Measurements from ENCODE around the gene PRKAG2.
"Not testable (repeated sequence)": the region's sequence is repeated elsewhere in the genome, so short reads cannot be mapped to it uniquely, and the experiment has no call there.

PRKAG2 gene

DNA sequence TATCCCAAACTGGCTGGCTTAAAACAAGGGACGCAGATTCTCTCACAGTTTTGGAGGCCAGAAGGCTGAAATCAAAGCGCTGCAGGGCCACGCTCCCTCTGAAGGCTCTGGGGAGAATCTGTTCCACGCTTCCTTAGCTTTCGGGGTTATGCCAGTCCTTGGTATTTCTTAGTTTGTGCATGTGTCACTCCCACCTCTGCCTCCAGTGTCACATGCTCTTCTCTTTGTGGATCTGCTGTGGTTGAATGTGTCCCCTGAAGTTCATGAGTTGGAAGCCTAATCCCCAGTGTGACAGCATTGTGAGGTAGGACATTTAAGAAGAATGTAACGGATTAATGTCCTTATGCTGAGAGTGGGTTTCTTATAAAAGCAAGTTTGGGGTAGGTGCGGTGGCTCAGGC is 327.8 kb downstream of the PRKAG2 start:
- DNase-seq (ENCODE audit: low read depth) = no peak

DNA sequence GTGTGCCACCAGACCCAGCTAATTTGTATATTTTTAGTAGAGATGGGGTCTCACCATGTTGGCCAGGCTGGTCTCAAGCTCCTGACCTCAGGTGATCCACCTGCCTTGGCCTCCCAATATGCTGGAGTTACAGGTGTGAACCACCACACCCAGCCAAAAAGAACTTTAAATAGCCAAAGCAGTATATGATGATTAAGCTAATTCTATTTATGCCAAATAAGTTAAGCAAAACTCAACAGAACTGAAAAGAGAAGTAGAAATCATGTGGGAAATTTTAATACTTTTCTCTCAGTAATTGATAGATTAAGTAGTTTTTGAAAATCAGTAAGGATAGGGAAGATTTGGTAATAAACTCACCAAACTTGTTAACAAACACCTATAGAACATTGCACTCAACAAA is 332.7 kb downstream of the PRKAG2 start:
- no peak for DNase-seq (ENCODE audit: low read depth)

DNA sequence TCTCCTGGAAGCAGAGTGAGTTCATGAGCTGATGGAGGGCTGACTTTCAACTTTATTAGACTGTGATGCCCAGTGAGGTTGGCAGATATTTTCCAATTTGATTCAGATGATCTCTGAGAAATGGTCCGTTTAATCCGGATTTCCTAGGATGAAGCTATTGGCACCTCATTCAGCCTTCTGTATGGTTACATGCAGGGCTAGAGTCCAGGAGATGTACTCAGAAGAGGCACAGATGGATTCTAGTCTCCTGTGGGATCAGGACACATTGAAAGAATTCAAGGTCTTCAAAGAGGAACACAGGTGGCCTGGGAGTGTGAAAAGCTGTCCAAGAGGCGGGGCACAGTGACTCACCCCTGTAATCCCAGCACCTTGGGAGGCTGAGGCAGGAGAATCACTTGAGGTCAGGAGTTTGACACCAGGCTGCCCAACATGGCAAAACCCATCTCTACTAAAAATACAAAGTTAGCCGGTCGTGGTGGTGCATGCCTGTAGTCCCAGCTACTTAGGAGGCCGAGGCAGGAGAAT is 334.2 kb downstream of the PRKAG2 start:
- no peak for DNase-seq (ENCODE audit: low read depth)

- DNase-seq (ENCODE audit: low read depth) = no peak
Measured at GRCh38 chr7:151541709-151542499, 335.0 kb downstream of the PRKAG2 start.

GRCh38 chr7:151540146-151540545 is 336.8 kb downstream of the PRKAG2 start:
- no peak for DNase-seq (ENCODE audit: low read depth)

- no peak for DNase-seq (ENCODE audit: low read depth)
Measured at GRCh38 chr7:151539088-151539671, 337.7 kb downstream of the PRKAG2 start.

DNA sequence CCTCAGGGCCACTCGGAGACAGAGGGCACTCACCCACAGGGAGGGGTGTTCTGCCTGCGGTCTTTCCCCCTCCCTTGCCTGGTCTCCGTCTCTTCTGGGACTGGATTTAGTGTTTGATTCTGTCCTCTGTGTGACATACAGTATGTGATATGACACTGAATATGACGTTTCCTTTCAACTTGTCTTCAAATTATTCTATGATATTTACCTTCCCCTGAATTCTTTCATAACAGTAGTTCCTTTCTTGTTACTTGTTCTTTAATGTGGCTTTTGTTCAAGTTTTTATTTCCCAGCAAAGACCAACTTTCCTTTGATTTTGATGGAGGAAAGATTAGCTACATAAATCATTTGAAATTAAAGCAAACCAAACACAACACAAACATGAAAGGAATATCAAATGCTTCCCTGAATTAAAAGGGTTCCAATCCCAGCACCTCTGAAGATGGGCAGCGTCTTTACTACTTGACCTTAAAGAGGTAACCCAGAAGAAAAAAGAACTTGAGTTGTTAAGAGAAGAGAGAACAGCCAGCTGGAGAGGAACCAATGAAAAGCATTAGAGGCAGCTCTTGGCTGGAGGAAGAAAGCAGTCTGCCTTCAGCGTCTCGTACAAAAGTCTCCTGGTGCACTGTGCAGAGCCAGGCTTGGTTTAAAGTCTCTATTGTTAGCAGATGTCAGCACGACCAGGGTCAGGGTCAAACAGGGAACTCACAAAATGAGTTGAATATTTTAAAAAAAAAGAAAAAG is 338.9 kb downstream of the PRKAG2 start:
- DNase-seq (ENCODE audit: low read depth) = no peak

- not testable (repeated sequence) for DNase-seq (ENCODE audit: low read depth)
Measured at GRCh38 chr7:151536178-151536577, 340.7 kb downstream of the PRKAG2 start.

DNA sequence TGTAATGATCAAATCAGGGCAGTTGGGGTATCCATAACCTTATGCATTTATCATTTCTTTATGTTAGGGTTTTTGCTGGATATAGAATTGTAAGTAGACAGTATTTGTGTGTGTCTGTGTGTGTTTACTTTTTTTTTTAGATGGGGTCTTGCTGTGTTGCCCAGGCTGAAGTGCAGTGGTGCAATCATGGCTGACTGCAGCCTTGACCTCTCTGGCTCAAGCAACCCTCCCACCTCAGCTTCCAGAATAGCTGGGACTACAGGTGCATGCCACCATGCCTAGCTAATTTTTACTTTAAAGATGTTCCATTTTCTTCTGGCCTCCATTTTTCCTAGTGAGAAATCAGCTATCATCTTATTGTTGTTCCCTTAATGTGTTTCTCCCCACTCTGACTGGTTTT is 347.1 kb downstream of the PRKAG2 start:
- no peak for DNase-seq (ENCODE audit: low read depth)

- DNase-seq (ENCODE audit: low read depth) = no peak
Measured at GRCh38 chr7:151524845-151525244, 352.1 kb downstream of the PRKAG2 start.

- no peak for DNase-seq (ENCODE audit: low read depth)
Measured at GRCh38 chr7:151524331-151524730, 352.6 kb downstream of the PRKAG2 start.

GRCh38 chr7:151520419-151521261 is 356.3 kb downstream of the PRKAG2 start:
- DNase-seq (ENCODE audit: low read depth) = no peak

DNA sequence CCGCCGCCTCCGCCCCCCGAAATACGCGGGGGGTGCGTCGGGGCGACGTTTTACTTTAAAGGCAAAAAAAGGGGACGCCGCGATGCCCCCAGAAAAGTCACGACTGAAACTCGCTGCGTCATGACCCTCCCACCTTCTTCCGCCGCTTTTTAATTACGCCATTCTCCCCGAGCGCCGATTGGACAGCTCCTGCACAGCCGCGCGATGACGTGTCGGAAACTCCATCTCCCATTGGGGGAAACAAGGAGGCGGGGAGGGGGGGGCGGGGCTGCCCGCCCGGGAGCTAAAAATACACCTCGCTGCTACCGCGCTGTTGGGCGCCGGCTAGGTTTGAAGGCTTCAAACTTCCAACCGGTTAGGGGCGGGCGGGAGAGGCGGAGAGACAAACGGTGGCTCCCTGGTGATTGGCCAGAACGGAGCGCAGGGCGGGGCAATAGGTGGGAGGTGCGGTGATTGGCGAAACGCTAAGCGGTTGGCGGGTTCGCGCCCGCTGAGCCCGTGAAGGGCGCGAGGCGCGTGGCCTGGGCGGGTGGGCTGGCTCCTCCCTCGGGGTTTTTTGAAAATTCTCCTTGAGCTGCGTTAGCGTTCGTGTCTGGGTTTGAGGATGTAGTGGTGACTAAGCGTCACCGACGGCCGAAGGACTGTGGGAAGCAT is 357.0 kb downstream of the PRKAG2 start, which contains the start of gene RHEB:
TSS of gene RHEB (minus strand) at position 131 of the 654 bp plus-strand sequence. CDS start 384 bp downstream, outside the sequence.
- DNase-seq (ENCODE audit: low read depth) = peak; percentile 98

GRCh38 chr7:151518947-151519764 is 357.8 kb downstream of the PRKAG2 start:
- DNase-seq (ENCODE audit: low read depth) = not testable (repeated sequence)

GRCh38 chr7:151518105-151518946 is 358.6 kb downstream of the PRKAG2 start:
- DNase-seq (ENCODE audit: low read depth) = peak; percentile 37

DNA sequence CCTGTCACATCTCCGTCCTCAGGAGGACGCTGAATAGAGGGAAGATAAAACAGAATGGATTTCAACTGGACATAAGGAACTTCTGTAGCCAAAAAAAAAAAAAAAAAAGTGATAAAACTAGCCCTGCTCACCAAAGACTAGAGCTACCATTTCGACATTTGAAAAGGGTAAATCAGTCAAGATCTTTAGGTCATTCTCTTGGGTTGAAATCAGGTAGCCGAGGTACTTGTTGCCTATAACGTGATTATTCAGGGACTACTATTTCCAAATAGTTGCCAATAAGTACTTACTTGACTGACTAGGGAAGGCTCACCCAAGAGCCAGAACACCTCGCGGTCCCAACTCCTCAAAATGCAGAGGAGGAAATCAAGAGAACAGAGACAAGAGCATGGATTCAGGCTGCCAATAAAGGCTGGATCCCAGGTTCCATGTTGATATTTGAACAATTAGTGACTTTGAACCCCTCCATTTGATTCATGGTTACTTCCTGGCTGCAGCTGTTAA is 359.3 kb downstream of the PRKAG2 start:
- no peak for DNase-seq (ENCODE audit: low read depth)

- DNase-seq (ENCODE audit: low read depth) = no peak
Measured at GRCh38 chr7:151515276-151515565, 361.7 kb downstream of the PRKAG2 start.

- DNase-seq (ENCODE audit: low read depth) = no peak
Measured at GRCh38 chr7:151514461-151515275, 362.2 kb downstream of the PRKAG2 start.
